Neutrophil (primary cell): Measurements from ENCODE around the gene RBM44.
"Not testable (repeated sequence)": the region's sequence is repeated elsewhere in the genome, so short reads cannot be mapped to it uniquely, and the experiment has no call there.

Experiments
- H3K27ac ChIP-seq: fragments of 200-600 bp; sonication (generic); 2 replicates; pipeline ENCODE4 v1.5.1; 2016; ENCODE audit warnings: mild to moderate bottlenecking, moderate library complexity
- H3K27me3 ChIP-seq: fragments of 200-600 bp; sonication (generic); 2 replicates; pipeline ENCODE4 v1.6.0; 2016; ENCODE audit warnings: mild to moderate bottlenecking
- H3K36me3 ChIP-seq: fragments of 200-600 bp; sonication (generic); 2 replicates; pipeline ENCODE4 v1.5.1; 2017
- H3K4me1 ChIP-seq, 2 experiments: fragments of 200-600 bp in 1 of 2; sonication (generic) in 1 of 2; 1 replicate in 1 of 2; 2 replicates in 1 of 2; pipeline versions ENCODE4 v1.5.1 to v1.6.1; 2013 to 2016; ENCODE audit warnings: low read depth in 1 of 2, low read length in 1 of 2, mild to moderate bottlenecking in 1 of 2, moderate library complexity in 1 of 2; ENCODE audit not compliant: control insufficient read depth in 1 of 2, insufficient read depth in 1 of 2
- H3K4me3 ChIP-seq, 2 experiments: fragments of 200-600 bp in 1 of 2; sonication (generic) in 1 of 2; 1 replicate in 1 of 2; 2 replicates in 1 of 2; pipeline ENCODE4 v1.5.1; 2013 to 2016; ENCODE audit warnings: low read depth in 1 of 2, low read length in 1 of 2, mild to moderate bottlenecking in 1 of 2, moderate library complexity in 1 of 2
- H3K9me3 ChIP-seq: fragments of 200-600 bp; sonication (generic); 2 replicates; pipeline ENCODE4 v1.5.1; 2016
- CTCF ChIP-seq: fragments of 200-600 bp; sonication (generic); IDR thresholded peaks from 2 replicates; pipeline ENCODE4 v1.5.1; 2016; ENCODE audit warnings: antibody characterized with exemption

RBM44 gene

GRCh38 chr2:237835372-237835771 lies 36.8 kb downstream of the RBM44 start:
- Histone ChIP-seq H3K9me3 (no peaks in the 10 kb centered on the region), H3K27ac (no peak overlapping the region), H3K36me3 (no peaks in the 10 kb centered on the region), H3K27me3 (no peaks in the 10 kb centered on the region), H3K4me3 (no peak overlapping the region), H3K4me1 (no peaks in the 10 kb centered on the region)
- no peak for TF ChIP-seq CTCF

- H3K27me3 ChIP-seq: no peaks in the 10 kb centered on the region
- no peaks in the 10 kb centered on the region for H3K9me3 ChIP-seq
- H3K4me1 ChIP-seq: no peaks in the 10 kb centered on the region
- no peak overlapping the region for H3K27ac ChIP-seq
- H3K4me3 ChIP-seq: no peak overlapping the region
- no peak for TF ChIP-seq CTCF
- no peaks in the 10 kb centered on the region for H3K36me3 ChIP-seq
These were observed 42.5 kb downstream of the RBM44 start for GRCh38 chr2:237841051-237841450.

GRCh38 chr2:237848940-237849339 lies 50.4 kb downstream of the RBM44 start:
- not testable (repeated sequence) for H3K4me3 ChIP-seq, H3K36me3 ChIP-seq, H3K27me3 ChIP-seq, H3K4me1 ChIP-seq, H3K9me3 ChIP-seq, H3K27ac ChIP-seq

- no peak overlapping the region for H3K27ac ChIP-seq
- no peaks in the 10 kb centered on the region for H3K9me3 ChIP-seq
- H3K36me3 ChIP-seq: no peaks in the 10 kb centered on the region
- H3K4me3 ChIP-seq: no peak overlapping the region
- no peak for TF ChIP-seq CTCF
- peaks cover 34% of the 10 kb centered on the region for H3K27me3 ChIP-seq
- no peaks in the 10 kb centered on the region for H3K4me1 ChIP-seq
These were observed 55.7 kb downstream of the RBM44 start for GRCh38 chr2:237854295-237854694.

- H3K4me1 ChIP-seq: peaks cover 3 to 6% of the 10 kb centered on the region in 2 experiments
- H3K36me3 ChIP-seq: no peaks in the 10 kb centered on the region
- no peaks in the 10 kb centered on the region for H3K9me3 ChIP-seq
- no peak overlapping the region for H3K27ac ChIP-seq
- TF ChIP-seq CTCF: no peak
- H3K4me3 ChIP-seq: no peak overlapping the region
- peaks cover 68% of the 10 kb centered on the region for H3K27me3 ChIP-seq
These were observed 59.2 kb downstream of the RBM44 start for GRCh38 chr2:237857791-237858190.

GRCh38 chr2:237858294-237859081 lies 59.9 kb downstream of the RBM44 start:
- Histone ChIP-seq H3K36me3 (no peaks in the 10 kb centered on the region), H3K4me3 (no peak overlapping the region), H3K27ac (no peak overlapping the region)

More at GRCh38 chr2:237858294-237859081, 59.9 kb downstream of the RBM44 start:
- Histone ChIP-seq H3K9me3 (no peaks in the 10 kb centered on the region), H3K4me1 (peaks cover 3 to 6% of the 10 kb centered on the region in 2 experiments), H3K27me3 (peaks cover 73% of the 10 kb centered on the region)
- no peak for TF ChIP-seq CTCF
